Lung (tissue), 16 donors: ENCODE results near the gene MDGA2. TPM values are rescaled to one million over a fixed set of nuclear protein-coding genes. Genes with fewer than 3 reads are reported as not detected.

ENCODE experiments used
- ATAC-seq: fragments of 200-7000 bp; cut with Tn5 transposase; one replicate; pipeline ENCODE4 v1.9.1; 2020; ENCODE audit warnings: moderate number of reproducible peaks; ENCODE audit not compliant: insufficient read depth, low FRiP score
- DNase-seq, 3 donors: peaks; one replicate each; pipeline ENCODE4 v3.0.0-alpha.2; 2013 to 2017
- H3K27ac ChIP-seq, 2 donors: one replicate each; pipeline ENCODE4 v1.5.1; 2013; ENCODE audit warnings: mild to moderate bottlenecking in 2 of 2, moderate library complexity in 2 of 2, control low read depth in 1 of 2, inconsistent platforms in 1 of 2, low read depth in 1 of 2, low read length in 1 of 2
- H3K27me3 ChIP-seq, 3 donors: one replicate each; pipeline ENCODE4 v1.5.1; 2013; ENCODE audit warnings: low read length in 2 of 3; ENCODE audit not compliant: control insufficient read depth in 3 of 3, insufficient read depth in 3 of 3
- H3K36me3 ChIP-seq, 4 donors: one replicate each; pipeline ENCODE4 v1.5.1; 2013; ENCODE audit warnings: low read length in 4 of 4, mild to moderate bottlenecking in 1 of 4, moderate library complexity in 1 of 4; ENCODE audit not compliant: control insufficient read depth in 4 of 4, insufficient read depth in 4 of 4
- H3K4me1 ChIP-seq, 5 donors: one replicate each; pipeline ENCODE4 v1.5.1; 2013; ENCODE audit warnings: low read length in 5 of 5, mild to moderate bottlenecking in 2 of 5, moderate library complexity in 1 of 5; ENCODE audit not compliant: control insufficient read depth in 5 of 5, insufficient read depth in 5 of 5
- H3K4me3 ChIP-seq: one replicate; pipeline ENCODE4 v1.5.1; 2013; ENCODE audit warnings: mild to moderate bottlenecking, control low read depth, moderate library complexity
- H3K9ac ChIP-seq, 2 donors: one replicate each; pipeline ENCODE4 v1.5.1; 2013; ENCODE audit warnings: low read length in 2 of 2, control low read depth in 1 of 2; ENCODE audit not compliant: insufficient read depth in 1 of 2
- H3K9me3 ChIP-seq, 4 donors: one replicate each; pipeline ENCODE4 v1.5.1; 2013; ENCODE audit warnings: low read length in 3 of 4, mild to moderate bottlenecking in 1 of 4, moderate library complexity in 1 of 4; ENCODE audit not compliant: control insufficient read depth in 4 of 4, insufficient read depth in 3 of 4
- WGBS, 2 donors: extraction: QIAGEN DNeasy Blood & Tissue Kit; methylation state at CpG; one replicate each; pipeline ENCODE4 v1.1.7; 2013; 5-methylcytosine and 5-hydroxymethylcytosine counted together
- long read RNA-seq, 5 donors: transcript quantifications; one replicate each; lab custom pipeline, GENCODE V29; 2026
- polyA plus RNA-seq, 2 donors: library from polyadenylated mRNA; stranded (reverse); fragments of 200-250 nt; gene quantifications; one replicate each; pipeline ENCODE4 v1.2.1, GENCODE V29; 2013
- total RNA-seq, 2 donors: library from RNA; depleted of rRNA in 1 of 2; stranded (reverse); fragments of >200 nt in 1 of 2; gene quantifications; one replicate each; pipeline ENCODE4 v1.2.1, GENCODE V29; 2014 to 2021
- TF ChIP-seq, protein P1 (sequence below): IDR thresholded peaks from 2 replicates; pipeline ENCODE4 v1.5.1; 2012; ENCODE audit warnings: mild to moderate bottlenecking; ENCODE audit errors: control extremely low read depth, extremely low read depth
- donor health status: control.
- donor health status: control.
- donor health status: Bipolar disorder and iron deficiency.
- donor health status: healthy.
- donor health status: DM: yes; HTN: yes; CAD: no.

The MDGA2 gene
- total RNA-seq (1 to 10 TPM in 1 of 2 donors, not detected in 1; 3.2 TPM), polyA plus RNA-seq (under 1 TPM in 1 of 2 donors, not detected in 1; 0.03 TPM)
- long read RNA-seq, donor 1 = 0 reads
- long read RNA-seq, donor 2 = 0 reads
- long read RNA-seq, donor 3 = 0 reads
- long read RNA-seq, donor 4 = 0 reads
- long read RNA-seq, donor 5 = 0 reads

GRCh38 chr14:47675466-47676314, at the start of gene MDGA2:
TSS of gene MDGA2 (minus strand) at chr14:47675605.
- Histone ChIP-seq H3K9ac (no peak within 1 kb of the TSS), H3K27me3 (peaks cover 24 to 69% (median 53%) of the 10 kb centered on the region in 3 donors), H3K4me3 (peak within 1 kb of the TSS; percentile 24), H3K27ac (no peak within 1 kb of the TSS), H3K36me3 (no peaks in the 10 kb centered on the region), H3K4me1 (peaks cover 0 to 17% (median 7%) of the 10 kb centered on the region in 5 donors), H3K9me3 (peaks cover 0 to 7% (median 0%) of the 10 kb centered on the region in 4 donors)
- 2% methylated on average over 71 to 90 of the region's 90 CpGs for WGBS, 2 donors
- TF ChIP-seq, protein P1, sequence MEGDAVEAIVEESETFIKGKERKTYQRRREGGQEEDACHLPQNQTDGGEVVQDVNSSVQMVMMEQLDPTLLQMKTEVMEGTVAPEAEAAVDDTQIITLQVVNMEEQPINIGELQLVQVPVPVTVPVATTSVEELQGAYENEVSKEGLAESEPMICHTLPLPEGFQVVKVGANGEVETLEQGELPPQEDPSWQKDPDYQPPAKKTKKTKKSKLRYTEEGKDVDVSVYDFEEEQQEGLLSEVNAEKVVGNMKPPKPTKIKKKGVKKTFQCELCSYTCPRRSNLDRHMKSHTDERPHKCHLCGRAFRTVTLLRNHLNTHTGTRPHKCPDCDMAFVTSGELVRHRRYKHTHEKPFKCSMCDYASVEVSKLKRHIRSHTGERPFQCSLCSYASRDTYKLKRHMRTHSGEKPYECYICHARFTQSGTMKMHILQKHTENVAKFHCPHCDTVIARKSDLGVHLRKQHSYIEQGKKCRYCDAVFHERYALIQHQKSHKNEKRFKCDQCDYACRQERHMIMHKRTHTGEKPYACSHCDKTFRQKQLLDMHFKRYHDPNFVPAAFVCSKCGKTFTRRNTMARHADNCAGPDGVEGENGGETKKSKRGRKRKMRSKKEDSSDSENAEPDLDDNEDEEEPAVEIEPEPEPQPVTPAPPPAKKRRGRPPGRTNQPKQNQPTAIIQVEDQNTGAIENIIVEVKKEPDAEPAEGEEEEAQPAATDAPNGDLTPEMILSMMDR = no peak
- no peak for ATAC-seq
- peak; percentile 47 to 67 (median 58) for DNase-seq

- DNase-seq = no peak
- no peaks in the 10 kb centered on the region for H3K27me3 ChIP-seq
- no peak overlapping the region for H3K9ac ChIP-seq
- no peak overlapping the region for H3K27ac ChIP-seq
- ATAC-seq = no peak
- no peak overlapping the region for H3K4me3 ChIP-seq
- WGBS, 2 donors = 71 to 85% methylated on average over 2 of the region's 2 CpGs
- H3K9me3 ChIP-seq = no peaks in the 10 kb centered on the region
- H3K36me3 ChIP-seq = no peaks in the 10 kb centered on the region
- TF ChIP-seq, protein P1 = no peak
- no peaks in the 10 kb centered on the region for H3K4me1 ChIP-seq
These were observed 47.7 kb upstream of the MDGA2 start for GRCh38 chr14:47722929-47723693.

- no peaks in the 10 kb centered on the region for H3K4me1 ChIP-seq
- 89 to 91% methylated on average over 4 of the region's 4 CpGs for WGBS, 2 donors
These were observed 44.9 kb upstream of the MDGA2 start for GRCh38 chr14:47720281-47720680.

More at GRCh38 chr14:47720281-47720680, 44.9 kb upstream of the MDGA2 start:
- Histone ChIP-seq H3K27ac (no peak overlapping the region), H3K9ac (no peak overlapping the region), H3K9me3 (peaks cover 0 to 2% (median 0%) of the 10 kb centered on the region in 4 donors), H3K4me3 (no peak overlapping the region), H3K36me3 (no peaks in the 10 kb centered on the region), H3K27me3 (no peaks in the 10 kb centered on the region)
- TF ChIP-seq, protein P1 = no peak
- DNase-seq = no peak
- ATAC-seq = no peak
